ENCODE data around the gene HDAC4. TPM values are rescaled to one million over a fixed set of nuclear protein-coding genes. Genes with fewer than 3 reads are reported as not detected.

HDAC4 gene
- total and polyA plus RNA-seq, 9 of the 15 experiments (the other 6 are each of a cell fraction or from before 2014, with no cell fraction given) = 0.11 to 20.2 (median 4.0) TPM

GRCh38 chr2:239312081-239312511 is 88.7 kb downstream of the HDAC4 start:
- in situ Hi-C loops (cut with MboI) (no loop called here), intact Hi-C loops (cut with micrococcal nuclease) (no loop called here)
- DNase-seq (ENCODE audit: extremely low read depth in 1 of 4, low spot score in 3 of 4) (no peak), ATAC-seq (no peak), FAIRE-seq (no peak)
- H3K4me3 ChIP-seq = no peak overlapping the region
- CTCF ChIA-PET (ENCODE audit: low intra/inter-chr PET ratio) = no interaction called here
- no peaks in the 10 kb centered on the region for H4K20me1 ChIP-seq (replicated peaks; ENCODE audit: control insufficient read depth, insufficient read depth, low read length)
- no peaks in the 10 kb centered on the region for H3K9me1 ChIP-seq (ENCODE audit: control insufficient read depth, insufficient read depth, low read length)
- no peak overlapping the region for H3K27ac ChIP-seq (ENCODE audit: extremely low read depth, low read depth, low read length)
- POLR2A ChIA-PET = no interaction called here
- no peaks in the 10 kb centered on the region for H3K9me3 ChIP-seq (replicated peaks; ENCODE audit: control insufficient read depth, insufficient read depth, low read depth, low read length)
- H3K27me3 ChIP-seq (ENCODE audit: control insufficient read depth in 2 of 2, insufficient read depth in 2 of 2, low read length in 2 of 2) = no peaks in the 10 kb centered on the region
- H3K36me3 ChIP-seq (ENCODE audit: control insufficient read depth, insufficient read depth, low read length) = no peaks in the 10 kb centered on the region; the same call in 2 of the 3 replicates
- 81% methylated on average over 3 of the region's 10 CpGs for whole genome bisulfite sequencing (ENCODE audit: insufficient coverage, low coverage, missing lambda C conversion rate)
- TF ChIP-seq, protein P1, sequence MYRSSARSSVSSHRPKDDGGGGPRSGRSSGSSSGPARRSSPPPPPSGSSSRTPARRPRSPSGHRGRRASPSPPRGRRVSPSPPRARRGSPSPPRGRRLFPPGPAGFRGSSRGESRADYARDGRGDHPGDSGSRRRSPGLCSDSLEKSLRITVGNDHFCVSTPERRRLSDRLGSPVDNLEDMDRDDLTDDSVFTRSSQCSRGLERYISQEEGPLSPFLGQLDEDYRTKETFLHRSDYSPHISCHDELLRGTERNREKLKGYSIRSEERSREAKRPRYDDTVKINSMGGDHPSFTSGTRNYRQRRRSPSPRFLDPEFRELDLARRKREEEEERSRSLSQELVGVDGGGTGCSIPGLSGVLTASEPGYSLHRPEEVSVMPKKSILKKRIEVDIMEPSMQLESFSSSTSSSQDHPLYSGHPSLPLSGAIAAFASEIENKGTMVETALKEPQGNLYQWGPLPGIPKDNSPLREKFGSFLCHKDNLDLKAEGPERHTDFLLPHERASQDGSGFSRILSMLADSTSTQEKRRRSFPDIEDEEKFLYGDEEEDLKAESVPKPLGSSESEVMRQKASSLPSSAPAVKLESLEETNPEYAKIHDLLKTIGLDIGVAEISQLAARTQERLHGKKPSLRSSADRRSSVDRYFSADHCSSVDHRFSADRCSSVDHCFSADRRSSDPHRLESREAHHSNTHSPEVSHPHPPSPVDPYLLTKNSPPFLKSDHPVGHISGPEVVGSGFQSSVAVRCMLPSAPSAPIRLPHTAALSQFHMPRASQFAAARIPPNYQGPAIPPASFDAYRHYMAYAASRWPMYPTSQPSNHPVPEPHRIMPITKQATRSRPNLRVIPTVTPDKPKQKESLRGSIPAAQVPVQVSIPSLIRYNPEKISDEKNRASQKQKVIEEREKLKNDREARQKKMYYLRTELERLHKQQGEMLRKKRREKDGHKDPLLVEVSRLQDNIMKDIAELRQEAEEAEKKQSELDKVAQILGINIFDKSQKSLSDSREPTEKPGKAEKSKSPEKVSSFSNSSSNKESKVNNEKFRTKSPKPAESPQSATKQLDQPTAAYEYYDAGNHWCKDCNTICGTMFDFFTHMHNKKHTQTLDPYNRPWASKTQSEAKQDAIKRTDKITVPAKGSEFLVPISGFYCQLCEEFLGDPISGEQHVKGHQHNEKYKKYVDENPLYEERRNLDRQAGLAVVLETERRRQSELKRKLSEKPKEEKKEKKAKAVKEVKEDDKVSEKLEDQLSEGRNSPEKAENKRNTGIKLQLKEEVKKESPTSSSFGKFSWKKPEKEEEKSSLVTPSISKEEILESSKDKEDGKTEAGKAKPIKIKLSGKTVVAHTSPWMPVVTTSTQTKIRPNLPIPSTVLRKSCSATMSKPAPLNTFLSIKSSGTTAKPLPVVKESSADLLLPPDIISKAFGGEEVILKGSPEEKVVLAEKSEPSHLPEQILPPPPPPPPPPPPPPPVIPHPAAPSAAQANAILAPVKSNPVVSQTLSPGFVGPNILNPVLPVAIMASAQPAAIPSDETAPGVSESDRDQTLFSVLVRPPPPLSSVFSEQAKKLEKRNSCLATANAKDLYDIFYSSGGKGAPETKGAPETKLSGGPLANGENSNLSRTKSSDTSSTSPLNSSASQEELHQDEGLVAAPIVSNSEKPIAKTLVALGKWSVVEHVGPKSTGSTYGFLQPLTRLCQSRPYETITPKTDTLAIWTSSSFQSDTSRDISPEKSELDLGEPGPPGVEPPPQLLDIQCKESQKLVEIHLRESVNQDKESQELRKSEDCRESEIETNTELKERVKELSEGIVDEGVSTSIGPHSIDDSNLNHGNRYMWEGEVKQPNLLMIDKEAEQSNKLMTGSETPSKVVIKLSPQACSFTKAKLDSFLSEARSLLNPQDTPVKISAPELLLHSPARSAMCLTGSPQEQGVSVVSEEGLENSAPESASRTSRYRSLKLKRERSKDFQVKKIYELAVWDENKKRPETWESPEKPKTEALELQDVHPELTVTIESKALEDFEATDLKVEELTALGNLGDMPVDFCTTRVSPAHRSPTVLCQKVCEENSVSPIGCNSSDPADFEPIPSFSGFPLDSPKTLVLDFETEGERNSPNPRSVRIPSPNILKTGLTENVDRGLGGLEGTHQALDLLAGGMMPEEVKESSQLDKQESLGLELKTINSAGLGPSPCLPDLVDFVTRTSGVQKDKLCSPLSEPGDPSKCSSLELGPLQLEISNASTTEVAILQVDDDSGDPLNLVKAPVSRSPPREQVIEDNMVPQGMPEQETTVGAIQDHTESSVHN (IDR thresholded peaks at IDR 0.05; ENCODE audit: borderline replicate concordance in 1 of 2, low read depth in 1 of 2) = no peak
- TF ChIP-seq CBFA2T3 (IDR thresholded peaks at IDR 0.05) (no peak), HMBOX1 (IDR thresholded peaks at IDR 0.05) (no peak), SMARCB1 (IDR thresholded peaks at IDR 0.05; ENCODE audit: insufficient read length, low read depth) (no peak), RBBP5 (IDR thresholded peaks at IDR 0.05; ENCODE audit: borderline replicate concordance, insufficient read depth, low read length, poor library complexity, severe bottlenecking) (no peak), ARNT (IDR thresholded peaks at IDR 0.05) (no peak), ARHGAP35 (IDR thresholded peaks at IDR 0.05; ENCODE audit: partially characterized antibody) (no peak), MCM2 (IDR thresholded peaks at IDR 0.05; ENCODE audit: low read depth) (no peak), RBM25 (IDR thresholded peaks at IDR 0.05; ENCODE audit: low read depth, low read length, severe bottlenecking) (no peak), ZFP1 (CRISPR knock-in tag; IDR thresholded peaks at IDR 0.05) (no peak)
- TF ChIP-seq, protein P2, sequence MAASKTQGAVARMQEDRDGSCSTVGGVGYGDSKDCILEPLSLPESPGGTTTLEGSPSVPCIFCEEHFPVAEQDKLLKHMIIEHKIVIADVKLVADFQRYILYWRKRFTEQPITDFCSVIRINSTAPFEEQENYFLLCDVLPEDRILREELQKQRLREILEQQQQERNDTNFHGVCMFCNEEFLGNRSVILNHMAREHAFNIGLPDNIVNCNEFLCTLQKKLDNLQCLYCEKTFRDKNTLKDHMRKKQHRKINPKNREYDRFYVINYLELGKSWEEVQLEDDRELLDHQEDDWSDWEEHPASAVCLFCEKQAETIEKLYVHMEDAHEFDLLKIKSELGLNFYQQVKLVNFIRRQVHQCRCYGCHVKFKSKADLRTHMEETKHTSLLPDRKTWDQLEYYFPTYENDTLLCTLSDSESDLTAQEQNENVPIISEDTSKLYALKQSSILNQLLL (CRISPR knock-in tag; IDR thresholded peaks at IDR 0.05; ENCODE audit: borderline replicate concordance) = no peak
- peaks cover 7 to 51% of the 10 kb centered on the region in 2 experiments; a peak in 4 of 5 replicates for H3K4me1 ChIP-seq (replicated peaks in 1 of 2; ENCODE audit: control insufficient read depth in 2 of 2, insufficient read depth in 2 of 2, low read length in 2 of 2)
- no peak overlapping the region for H3K4me2 ChIP-seq (ENCODE audit: insufficient read depth, low read length)
- no peak overlapping the region for H2AFZ ChIP-seq (ENCODE audit: low read depth, low read length)
- BruUV-seq (replicated peaks) = no TSS peak
- 0 out of 4 replicates have a peak overlapping the region, but pooled peaks of 1 of the 2 experiments have one; percentile 20 for H3K9ac ChIP-seq (ENCODE audit: insufficient read depth in 1 of 2, low read depth in 2 of 2, low read length in 2 of 2)
- H3K79me2 ChIP-seq (ENCODE audit: control insufficient read depth, insufficient read depth, low read length) = peaks cover 54% of the 10 kb centered on the region
